Right lobe of liver (tissue), 6 donors: ENCODE data around the gene GLCE. TPM values are rescaled to one million over a fixed set of nuclear protein-coding genes. Genes with fewer than 3 reads are reported as not detected.
"Not testable (repeated sequence)": the region's sequence is repeated elsewhere in the genome, so short reads cannot be mapped to it uniquely, and the experiment has no call there.

Source experiments
- ATAC-seq, 4 donors: fragments of 200-7000 bp; cut with Tn5 transposase; one replicate each; pipeline ENCODE4 v1.9.1; 2020; ENCODE audit warnings: mild to moderate bottlenecking in 4 of 4, moderate library complexity in 4 of 4
- DNase-seq, 3 donors: peaks; one replicate each; pipeline ENCODE4 v3.0.0-alpha.2; 2020
- H3K27ac ChIP-seq, 3 donors: fragments of 200-600 bp; one replicate each; pipeline ENCODE4 v1.8.0; 2022
- H3K27me3 ChIP-seq, 2 donors: fragments of 200-600 bp; one replicate each; pipeline ENCODE4 v1.8.0; 2022
- H3K36me3 ChIP-seq, 4 donors: fragments of 200-600 bp; sonication (generic) in 1 of 4; one replicate each; pipeline versions ENCODE4 v1.5.1 to v1.8.0; 2017 to 2022; ENCODE audit warnings: control low read depth in 1 of 4
- H3K4me1 ChIP-seq, 4 donors: fragments of 200-600 bp; sonication (generic) in 1 of 4; one replicate each; pipeline versions ENCODE4 v1.5.1 to v1.8.0; 2017 to 2022; ENCODE audit warnings: control low read depth in 1 of 4
- H3K4me3 ChIP-seq, 3 donors: fragments of 200-600 bp; one replicate each; pipeline ENCODE4 v1.8.0; 2022
- H3K9me3 ChIP-seq, 4 donors: fragments of 200-600 bp; sonication (generic) in 1 of 4; one replicate each; pipeline versions ENCODE4 v1.5.1 to v1.8.0; 2017 to 2022; ENCODE audit warnings: control low read depth in 1 of 4
- CTCF ChIP-seq, 4 donors: fragments of 200-600 bp in 3 of 4; fragments of 450-650 bp in 1 of 4; IDR thresholded peaks; one replicate each; pipeline versions ENCODE4 v1.5.1 to v1.8.0; 2016 to 2022; ENCODE audit warnings: antibody characterized with exemption in 4 of 4, mild to moderate bottlenecking in 2 of 4
- POLR2A ChIP-seq: fragments of 450-650 bp; IDR thresholded peaks from one replicate; pipeline ENCODE4 v1.6.1; 2017; ENCODE audit warnings: antibody characterized with exemption, mild to moderate bottlenecking
- WGBS: methylation state at CpG from one replicate; pipeline ENCODE4 v1.1.6; 2018; ENCODE audit warnings: low coverage, low lambda C conversion rate; ENCODE audit not compliant: insufficient coverage; ENCODE audit errors: missing lambda C conversion rate; 5-methylcytosine and 5-hydroxymethylcytosine counted together
- intact Hi-C, 2 donors: fragments of 100-400 bp; cut with DNase I; formaldehyde crosslinking; loops; one replicate each; pipeline versions ENCODE4 v1.11.2 to v1.14.1; 2022
- total RNA-seq, 6 experiments: library from RNA; depleted of rRNA in 2 of 6; stranded (reverse); fragments of >200 nt in 2 of 6; fragmentation: NEBNext Ultra II Directional in 3 of 6; extraction: Animal tissue kit (Norgen Biotek cat#: 25700) in 3 of 6; gene quantifications; one replicate each; pipeline versions ENCODE4 v1.1.0 to v1.2.4, GENCODE V29; 2016 to 2023
- donor health status: DM: no; HTN: yes; CAD: no.
- donor health status: DM: no; HTN: no; CAD: no.
- donor health status: DM: no; HTN: no; CAD: no.
- donor health status: DM: no; HTN: yes; CAD: no.
- donor health status: DM: no; HTN: yes; CAD: no.

The GLCE gene
- total RNA-seq, 6 experiments from 2014 or later, result 8.1 to 23.5 (median 15.4) TPM

GRCh38 chr15:69298354-69298696 is 137.9 kb downstream of the GLCE start:
- no CpG with 5 or more reads among the region's 15 CpGs for WGBS
- ATAC-seq (peak in 1 of 4 donors; percentile 14), DNase-seq (no peak)
- TF ChIP-seq POLR2A (no peak), CTCF (IDR thresholded peaks at IDR 0.05) (no peak)
- Histone ChIP-seq H3K27me3 (peaks cover 0 to 8% of the 10 kb centered on the region in 2 donors), H3K4me3 (peak overlapping the region in 1 of 3 donors; percentile 58), H3K4me1 (peaks cover 0 to 5% (median 0%) of the 10 kb centered on the region in 4 donors), H3K27ac (no peak overlapping the region), H3K9me3 (no peaks in the 10 kb centered on the region), H3K36me3 (no peaks in the 10 kb centered on the region)
- intact Hi-C loops, result no loop called here

GRCh38 chr15:69298697-69299441 is 138.4 kb downstream of the GLCE start, which contains the start of gene PAQR5:
TSS of gene PAQR5 (plus strand) at chr15:69298912. CDS start at chr15:69360081, 61,169 bp downstream.
- DNase-seq, result peak in 1 of 3 donors; percentile 35
- Histone ChIP-seq H3K27ac (no peak within 1 kb of the TSS), H3K36me3 (no peaks in the 10 kb centered on the region), H3K9me3 (no peaks in the 10 kb centered on the region), H3K4me3 (peak within 1 kb of the TSS; percentile 46 to 58 (median 49)), H3K27me3 (peaks cover 0 to 8% of the 10 kb centered on the region in 2 donors), H3K4me1 (peaks cover 0 to 5% (median 0%) of the 10 kb centered on the region in 4 donors)
- 0% methylated on average over 10 of the region's 74 CpGs for WGBS
- ATAC-seq, result peak; percentile 77 to 80 (median 78)
- TF ChIP-seq POLR2A, result peak; percentile 17
- TF ChIP-seq CTCF (IDR thresholded peaks at IDR 0.05), result no peak
- intact Hi-C loops, result no loop called here

GRCh38 chr15:69299451-69299886 is 139.0 kb downstream of the GLCE start:
- no peak for DNase-seq
- no peak for ATAC-seq
- Histone ChIP-seq H3K36me3 (no peaks in the 10 kb centered on the region), H3K27ac (no peak overlapping the region), H3K4me3 (peak overlapping the region; percentile 46 to 58 (median 49)), H3K27me3 (peaks cover 0 to 8% of the 10 kb centered on the region in 2 donors), H3K4me1 (peaks cover 0 to 5% (median 0%) of the 10 kb centered on the region in 4 donors), H3K9me3 (no peaks in the 10 kb centered on the region)
- intact Hi-C loops, result no loop called here
- TF ChIP-seq POLR2A (no peak), CTCF (IDR thresholded peaks at IDR 0.05) (no peak)
- 30% methylated on average over 13 of the region's 16 CpGs for WGBS

GRCh38 chr15:69299943-69300588 is 139.6 kb downstream of the GLCE start:
- H3K27me3 ChIP-seq, result peaks cover 0 to 8% of the 10 kb centered on the region in 2 donors
- no peak overlapping the region for H3K27ac ChIP-seq
- ATAC-seq (no peak), DNase-seq (no peak)
- H3K4me3 ChIP-seq, result no peak overlapping the region
- WGBS, result 50% methylated on average over 3 of the region's 9 CpGs
- intact Hi-C loops, result no loop called here
- no peaks in the 10 kb centered on the region for H3K36me3 ChIP-seq
- peaks cover 0 to 6% (median 0%) of the 10 kb centered on the region in 4 donors for H3K4me1 ChIP-seq
- TF ChIP-seq POLR2A (no peak), CTCF (IDR thresholded peaks at IDR 0.05) (no peak)
- no peaks in the 10 kb centered on the region for H3K9me3 ChIP-seq

- ATAC-seq, H3K27ac ChIP-seq, H3K4me3 ChIP-seq, H3K27me3 ChIP-seq, intact Hi-C loops, H3K9me3 ChIP-seq, H3K36me3 ChIP-seq, DNase-seq: not testable (repeated sequence)
- peaks cover 0 to 16% (median 0%) of the 10 kb centered on the region in 4 donors for H3K4me1 ChIP-seq
- WGBS, result 88% methylated on average over 5 of the region's 8 CpGs
Observed at GRCh38 chr15:69301101-69301500, 140.7 kb downstream of the GLCE start.

- ATAC-seq, H3K9me3 ChIP-seq, H3K36me3 ChIP-seq, H3K27ac ChIP-seq, H3K27me3 ChIP-seq, intact Hi-C loops, H3K4me3 ChIP-seq, DNase-seq: not testable (repeated sequence)
- WGBS, result 82% methylated on average over 6 of the region's 6 CpGs
- H3K4me1 ChIP-seq, result peaks cover 0 to 16% (median 0%) of the 10 kb centered on the region in 4 donors
Observed at GRCh38 chr15:69302087-69302486, 141.7 kb downstream of the GLCE start.
